SU-DHL-6 (cell line): ENCODE measurements around the gene CYLD.

Experiments
- EZH2phosphoT487 ChIP-seq: fragments of 200-600 bp; sonication (generic), shearing (Covaris generic); conservative IDR thresholded peaks from 2 replicates; pipeline ENCODE4 v1.6.1; 2018; ENCODE audit warnings: mild to moderate bottlenecking, antibody characterized with exemption, low read length, moderate library complexity, mixed read lengths
- TF ChIP-seq, protein P1 (sequence below): fragments of 200-600 bp; sonication (generic); IDR thresholded peaks from one replicate; pipeline ENCODE4 v1.5.1; 2017; ENCODE audit warnings: antibody characterized with exemption, mild to moderate bottlenecking, low read length, moderate library complexity; ENCODE audit not compliant: insufficient read depth, poor library complexity, severe bottlenecking

DNA sequence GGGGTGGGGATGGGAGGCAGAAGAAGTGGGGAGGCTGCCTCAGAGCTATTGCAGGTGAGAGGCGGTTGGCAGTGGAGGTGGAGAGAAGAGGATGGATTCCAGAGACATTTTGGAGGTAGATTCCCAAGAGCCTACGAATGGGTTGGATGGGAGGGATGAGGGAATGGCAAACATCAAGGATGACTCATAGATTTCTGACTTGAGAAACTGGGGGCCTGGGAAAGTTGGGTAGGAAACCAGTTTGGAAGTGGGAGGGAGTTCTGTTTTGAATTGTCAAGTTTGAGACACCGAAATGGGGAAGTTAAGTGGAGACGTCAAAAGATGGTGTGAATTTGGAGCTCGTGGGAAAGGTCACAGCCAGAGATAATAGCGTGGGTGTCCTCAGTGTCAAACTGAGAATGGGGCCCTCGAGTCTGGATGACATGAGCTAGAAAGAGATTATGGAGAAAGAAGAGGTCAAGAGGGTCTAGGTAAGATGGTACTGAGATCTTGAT lies 6.2 kb upstream of the CYLD start:
- TF ChIP-seq, protein P1, sequence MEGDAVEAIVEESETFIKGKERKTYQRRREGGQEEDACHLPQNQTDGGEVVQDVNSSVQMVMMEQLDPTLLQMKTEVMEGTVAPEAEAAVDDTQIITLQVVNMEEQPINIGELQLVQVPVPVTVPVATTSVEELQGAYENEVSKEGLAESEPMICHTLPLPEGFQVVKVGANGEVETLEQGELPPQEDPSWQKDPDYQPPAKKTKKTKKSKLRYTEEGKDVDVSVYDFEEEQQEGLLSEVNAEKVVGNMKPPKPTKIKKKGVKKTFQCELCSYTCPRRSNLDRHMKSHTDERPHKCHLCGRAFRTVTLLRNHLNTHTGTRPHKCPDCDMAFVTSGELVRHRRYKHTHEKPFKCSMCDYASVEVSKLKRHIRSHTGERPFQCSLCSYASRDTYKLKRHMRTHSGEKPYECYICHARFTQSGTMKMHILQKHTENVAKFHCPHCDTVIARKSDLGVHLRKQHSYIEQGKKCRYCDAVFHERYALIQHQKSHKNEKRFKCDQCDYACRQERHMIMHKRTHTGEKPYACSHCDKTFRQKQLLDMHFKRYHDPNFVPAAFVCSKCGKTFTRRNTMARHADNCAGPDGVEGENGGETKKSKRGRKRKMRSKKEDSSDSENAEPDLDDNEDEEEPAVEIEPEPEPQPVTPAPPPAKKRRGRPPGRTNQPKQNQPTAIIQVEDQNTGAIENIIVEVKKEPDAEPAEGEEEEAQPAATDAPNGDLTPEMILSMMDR = no peak
- no peak for TF ChIP-seq EZH2phosphoT487
